GM18508 (cell line): ENCODE measurements around the gene ABCC2.
"Not testable (repeated sequence)": the region's sequence is repeated elsewhere in the genome, so short reads cannot be mapped to it uniquely, and the experiment has no call there.

Experiments
- ATAC-seq: cut with Tn5 transposase; IDR thresholded peaks from one replicate; pipeline ENCODE4 v1.9.1; 2021; ENCODE audit warnings: moderate number of reproducible peaks; ENCODE audit not compliant: insufficient read depth, unreplicated experiment

ABCC2 gene

GRCh38 chr10:99880080-99880835 lies 97.8 kb downstream of the ABCC2 start:
- no peak for ATAC-seq

- no peak for ATAC-seq
These were observed 98.9 kb downstream of the ABCC2 start for GRCh38 chr10:99881371-99881770.

GRCh38 chr10:99883523-99883922 lies 101.1 kb downstream of the ABCC2 start:
- ATAC-seq: no peak

DNA sequence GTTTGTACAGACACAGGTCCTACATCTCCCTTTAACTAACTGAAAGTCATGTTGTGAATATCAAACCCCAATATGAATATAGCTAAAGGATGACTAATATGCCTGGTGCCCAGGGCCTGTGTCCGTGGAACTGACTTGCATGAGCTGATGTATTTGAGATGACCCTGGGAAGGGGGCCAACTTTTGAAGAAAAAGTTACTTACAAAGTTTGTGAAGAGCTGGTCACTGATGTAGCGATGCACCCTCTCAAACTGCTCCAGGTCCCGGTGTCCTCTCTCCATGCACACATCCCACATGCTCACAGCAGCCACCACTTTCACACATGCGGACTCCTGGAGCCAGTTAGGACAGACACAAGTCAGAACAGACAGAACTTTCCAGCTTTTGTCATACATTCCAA lies 106.2 kb downstream of the ABCC2 start:
- ATAC-seq: no peak

DNA sequence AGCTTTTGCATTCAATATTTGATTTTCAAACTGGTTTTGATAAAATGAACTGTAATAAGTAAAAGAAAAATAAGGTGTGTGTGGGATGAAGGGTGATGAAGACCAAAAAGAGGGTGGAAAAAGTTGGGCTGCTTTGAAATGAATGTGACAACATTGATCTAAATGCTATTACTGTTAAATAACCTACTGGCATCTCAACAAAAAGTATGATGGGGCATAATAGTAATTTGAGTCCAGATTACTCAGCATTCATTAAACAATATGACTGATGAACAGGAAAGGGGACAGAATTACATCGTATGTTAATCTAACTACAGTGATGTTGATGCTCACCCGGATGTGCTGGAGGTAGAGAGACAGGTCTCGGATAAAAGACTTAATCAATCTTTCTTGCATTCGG lies 112.2 kb downstream of the ABCC2 start:
- ATAC-seq: no peak

DNA sequence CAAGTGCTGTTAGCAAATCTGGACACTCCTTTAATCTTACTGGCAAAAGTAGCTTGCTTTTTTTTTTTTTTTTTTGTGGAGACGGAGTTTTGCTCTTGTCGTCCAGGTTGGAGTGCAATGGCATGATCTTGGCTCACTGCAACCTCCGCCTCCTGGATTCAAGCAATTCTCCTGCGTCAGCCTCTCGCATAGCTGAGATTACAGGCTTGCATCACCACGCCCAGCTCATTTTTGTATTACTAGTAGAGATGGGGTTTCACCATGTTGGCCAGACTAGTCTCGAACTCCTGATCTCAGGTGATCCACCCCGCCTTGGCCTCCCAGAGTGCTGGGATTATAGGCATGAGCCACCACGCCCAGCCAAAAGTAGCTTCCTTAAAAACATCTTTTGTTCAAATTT lies 112.6 kb downstream of the ABCC2 start:
- ATAC-seq: not testable (repeated sequence)

DNA sequence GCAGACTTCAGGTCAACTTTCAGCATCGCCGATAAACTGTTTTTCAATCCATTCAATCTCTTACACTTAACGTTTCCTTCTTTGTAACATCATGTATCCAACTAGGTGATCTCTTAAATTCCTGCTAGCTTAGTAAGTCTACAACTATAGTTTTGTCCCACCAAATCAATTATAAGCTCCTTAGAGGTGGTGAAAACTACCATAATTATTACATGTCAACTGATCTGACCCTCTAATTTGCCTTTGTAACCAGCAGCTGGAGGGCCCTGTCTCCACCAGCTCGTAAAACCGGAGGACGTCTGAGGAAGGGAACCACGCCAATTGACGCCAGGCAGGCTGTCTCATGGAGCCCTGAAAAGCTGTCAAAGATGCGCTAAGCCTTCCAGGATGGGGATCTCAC lies 113.4 kb downstream of the ABCC2 start:
- no peak for ATAC-seq
